Measurements from ENCODE around the gene CLCNKB.
"Not testable (repeated sequence)": the region's sequence is repeated elsewhere in the genome, so short reads cannot be mapped to it uniquely, and the experiment has no call there.

DNA sequence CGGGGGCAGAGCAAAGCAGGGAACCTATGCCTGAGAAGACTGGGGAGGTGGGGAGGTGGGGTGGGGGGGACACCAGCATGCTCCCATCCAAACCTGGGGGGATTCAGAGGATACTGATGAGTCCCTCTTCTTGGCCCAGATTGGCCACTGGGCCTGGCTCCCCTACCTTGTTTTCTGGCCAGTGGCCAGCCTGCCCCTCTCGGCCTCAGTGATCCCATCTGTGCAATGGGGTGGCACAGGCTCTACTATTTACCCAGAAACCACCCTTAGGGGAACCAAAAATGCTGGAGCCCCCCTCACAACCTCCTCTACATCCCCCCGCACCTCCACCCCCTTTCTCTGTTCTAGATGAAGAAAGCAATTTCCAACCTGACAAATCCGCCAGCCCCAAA, 12.9 kb downstream of the CLCNKB start:
- TF ChIP-seq, protein P1, sequence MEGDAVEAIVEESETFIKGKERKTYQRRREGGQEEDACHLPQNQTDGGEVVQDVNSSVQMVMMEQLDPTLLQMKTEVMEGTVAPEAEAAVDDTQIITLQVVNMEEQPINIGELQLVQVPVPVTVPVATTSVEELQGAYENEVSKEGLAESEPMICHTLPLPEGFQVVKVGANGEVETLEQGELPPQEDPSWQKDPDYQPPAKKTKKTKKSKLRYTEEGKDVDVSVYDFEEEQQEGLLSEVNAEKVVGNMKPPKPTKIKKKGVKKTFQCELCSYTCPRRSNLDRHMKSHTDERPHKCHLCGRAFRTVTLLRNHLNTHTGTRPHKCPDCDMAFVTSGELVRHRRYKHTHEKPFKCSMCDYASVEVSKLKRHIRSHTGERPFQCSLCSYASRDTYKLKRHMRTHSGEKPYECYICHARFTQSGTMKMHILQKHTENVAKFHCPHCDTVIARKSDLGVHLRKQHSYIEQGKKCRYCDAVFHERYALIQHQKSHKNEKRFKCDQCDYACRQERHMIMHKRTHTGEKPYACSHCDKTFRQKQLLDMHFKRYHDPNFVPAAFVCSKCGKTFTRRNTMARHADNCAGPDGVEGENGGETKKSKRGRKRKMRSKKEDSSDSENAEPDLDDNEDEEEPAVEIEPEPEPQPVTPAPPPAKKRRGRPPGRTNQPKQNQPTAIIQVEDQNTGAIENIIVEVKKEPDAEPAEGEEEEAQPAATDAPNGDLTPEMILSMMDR (IDR thresholded peaks at IDR 0.05), result not testable (repeated sequence)
- not testable (repeated sequence) for TF ChIP-seq POLR2A (IDR thresholded peaks at IDR 0.05)
